Measurements from ENCODE around the gene MAP6D1.

MAP6D1 gene

GRCh38 chr3:183825456-183826161 is at the start of gene MAP6D1:
MAP6D1 (minus strand) TSS chr3:183825577; CDS start chr3:183825547, 30 bp downstream.
- peak in 1 of 4 experiments; percentile 32 for DNase-seq

- DNase-seq: no peak
These were observed 48.5 kb upstream of the MAP6D1 start for GRCh38 chr3:183873914-183874313.

GRCh38 chr3:183871541-183871940 is 46.2 kb upstream of the MAP6D1 start:
- no peak for DNase-seq

GRCh38 chr3:183870563-183870962 is 45.2 kb upstream of the MAP6D1 start:
- no peak for DNase-seq

GRCh38 chr3:183868796-183869195 is 43.4 kb upstream of the MAP6D1 start:
- DNase-seq: no peak

- no peak for DNase-seq
These were observed 37.2 kb upstream of the MAP6D1 start for GRCh38 chr3:183862610-183863009.

GRCh38 chr3:183857863-183858262 is 32.5 kb upstream of the MAP6D1 start:
- no peak for DNase-seq

GRCh38 chr3:183854318-183855035 is 29.1 kb upstream of the MAP6D1 start:
- no peak for DNase-seq

- no peak for DNase-seq
These were observed 20.4 kb upstream of the MAP6D1 start for GRCh38 chr3:183845608-183846288.

GRCh38 chr3:183845090-183845489 is 19.7 kb upstream of the MAP6D1 start:
- DNase-seq: no peak

GRCh38 chr3:183844606-183845005 is 19.2 kb upstream of the MAP6D1 start:
- no peak for DNase-seq

- no peak for DNase-seq
These were observed 14.4 kb upstream of the MAP6D1 start for GRCh38 chr3:183839751-183840150.

- DNase-seq: no peak
These were observed 12.5 kb upstream of the MAP6D1 start for GRCh38 chr3:183837894-183838293.

GRCh38 chr3:183837390-183837789 is 12.0 kb upstream of the MAP6D1 start:
- DNase-seq: no peak

- no peak for DNase-seq
These were observed 8.1 kb upstream of the MAP6D1 start for GRCh38 chr3:183833516-183833915.

- no peak for DNase-seq
These were observed 4.8 kb upstream of the MAP6D1 start for GRCh38 chr3:183830187-183830586.

GRCh38 chr3:183829466-183829865 is 4.1 kb upstream of the MAP6D1 start:
- DNase-seq: no peak

- no peak for DNase-seq
These were observed 3.1 kb upstream of the MAP6D1 start for GRCh38 chr3:183828538-183828870.

GRCh38 chr3:183827809-183828537 is 2.6 kb upstream of the MAP6D1 start:
- no peak for DNase-seq

GRCh38 chr3:183826448-183827250 is 1.3 kb upstream of the MAP6D1 start:
- no peak for DNase-seq

GRCh38 chr3:183824761-183825455 is 469 bp downstream of the MAP6D1 start:
- DNase-seq: no peak

- DNase-seq: no peak
These were observed 1.4 kb downstream of the MAP6D1 start for GRCh38 chr3:183823963-183824362.

All from activated naive CD4-positive, alpha-beta T cell (primary cell).